MCF 10A (cell line): ENCODE data around the gene URB2. TPM values are rescaled to one million over a fixed set of nuclear protein-coding genes. Genes with fewer than 3 reads are reported as not detected.

Experiments used
- BruUV-seq: library from RNA; stranded (reverse); fragments of 400-500 nt; replicated peaks from 2 replicates; lab custom pipeline; 2021; lab: Mats Ljungman, UMichigan
- CTCF ChIA-PET: fragments of 300-600 bp; sonication (Branson Sonifier 250); formaldehyde crosslinking; extraction: SDS; loops from one replicate; lab custom pipeline; 2021; ENCODE audit warnings: antibody characterized with exemption, inconsistent platforms; lab: Yijun Ruan, JAX
- POLR2A ChIA-PET: fragments of 300-600, 350-650 bp; sonication (Branson Sonifier 250); formaldehyde crosslinking; extraction: SDS; loops from one replicate; lab custom pipeline; 2020; ENCODE audit warnings: antibody characterized with exemption, inconsistent platforms; lab: Yijun Ruan, JAX
- DNase-seq: peaks from one replicate; pipeline ENCODE4 v3.0.0-alpha.2; 2018; ENCODE audit not compliant: unreplicated experiment
- H3K27ac Mint-ChIP-seq: one replicate; pipeline ENCODE4 v1.8.0; 2022; ENCODE audit warnings: mild to moderate bottlenecking, low read depth, mixed read lengths; ENCODE audit not compliant: unreplicated experiment
- H3K27me3 Mint-ChIP-seq: one replicate; pipeline ENCODE4 v1.8.0; 2022; ENCODE audit warnings: mixed read lengths; ENCODE audit not compliant: insufficient read depth, unreplicated experiment
- H3K36me3 Mint-ChIP-seq: one replicate; pipeline ENCODE4 v1.8.0; 2022; ENCODE audit warnings: mild to moderate bottlenecking, moderate library complexity, mixed read lengths; ENCODE audit not compliant: insufficient read depth, unreplicated experiment
- H3K4me1 Mint-ChIP-seq: one replicate; pipeline ENCODE4 v1.8.0; 2022; ENCODE audit warnings: mixed read lengths; ENCODE audit not compliant: insufficient read depth, unreplicated experiment
- H3K4me3 Mint-ChIP-seq: one replicate; pipeline ENCODE4 v1.8.0; 2022; ENCODE audit warnings: mild to moderate bottlenecking, moderate library complexity, mixed read lengths; ENCODE audit not compliant: unreplicated experiment
- H3K9me3 Mint-ChIP-seq: one replicate; pipeline ENCODE4 v1.8.0; 2022; ENCODE audit warnings: mixed read lengths; ENCODE audit not compliant: unreplicated experiment
- intact Hi-C: fragments of 100-400 bp; cut with micrococcal nuclease; formaldehyde crosslinking; loops from 2 replicates; pipeline ENCODE4 v1.14.1; 2022
- total RNA-seq: library from RNA; stranded (reverse); gene quantifications from 2 replicates; pipeline ENCODE4 v1.2.3, GENCODE V29; 2022
- TF ChIP-seq, protein P1 (sequence below): fragments of 200-600 bp; IDR thresholded peaks from one replicate; pipeline ENCODE4 v1.8.0; 2022; ENCODE audit warnings: antibody characterized with exemption, mild to moderate bottlenecking; ENCODE audit not compliant: unreplicated experiment

URB2 gene
- total RNA-seq, 1 experiment from 2014 or later = 35.5 TPM

DNA sequence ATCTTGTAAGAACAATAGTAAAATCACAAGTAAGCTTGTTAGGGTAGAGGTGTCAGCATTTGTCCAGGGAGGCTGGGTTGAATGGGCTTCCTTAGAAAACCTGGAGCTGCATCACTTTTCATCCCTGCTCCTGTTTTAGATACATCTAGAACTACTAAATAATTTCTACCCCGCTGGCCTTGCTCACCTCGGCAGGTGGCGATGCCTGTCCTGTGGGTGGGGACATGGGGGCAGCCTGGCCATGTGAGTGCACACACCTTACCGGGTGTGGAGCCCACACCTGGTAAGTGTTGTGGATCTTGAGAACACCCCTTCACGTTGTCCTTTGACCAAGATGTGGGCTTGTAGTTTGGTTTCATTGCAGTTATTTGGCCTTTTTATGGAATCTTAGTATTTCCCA is 29.7 kb downstream of the URB2 start:
- DNase-seq = no peak
- no peak overlapping the region for H3K27ac Mint-ChIP-seq
- ChIA-PET CTCF (interaction anchor here (0.6 to 9.4 kb wide), 5 partner anchors 93 to 656 kb away, joined by 3 to 145 read pairs (median 3); no protein-coding TSS in a partner anchor), POLR2A (interaction anchor here (0.7 to 1.2 kb wide), 2 partner anchors 22 to 27 kb away, joined by 3 to 5 read pairs; no protein-coding TSS in a partner anchor)
- no peaks in the 10 kb centered on the region for H3K9me3 Mint-ChIP-seq
- H3K36me3 Mint-ChIP-seq = peaks cover 89% of the 10 kb centered on the region
- no peaks in the 10 kb centered on the region for H3K27me3 Mint-ChIP-seq
- no TSS peak for BruUV-seq
- no peaks in the 10 kb centered on the region for H3K4me1 Mint-ChIP-seq
- intact Hi-C loops = no loop called here
- H3K4me3 Mint-ChIP-seq = no peak overlapping the region
- TF ChIP-seq, protein P1, sequence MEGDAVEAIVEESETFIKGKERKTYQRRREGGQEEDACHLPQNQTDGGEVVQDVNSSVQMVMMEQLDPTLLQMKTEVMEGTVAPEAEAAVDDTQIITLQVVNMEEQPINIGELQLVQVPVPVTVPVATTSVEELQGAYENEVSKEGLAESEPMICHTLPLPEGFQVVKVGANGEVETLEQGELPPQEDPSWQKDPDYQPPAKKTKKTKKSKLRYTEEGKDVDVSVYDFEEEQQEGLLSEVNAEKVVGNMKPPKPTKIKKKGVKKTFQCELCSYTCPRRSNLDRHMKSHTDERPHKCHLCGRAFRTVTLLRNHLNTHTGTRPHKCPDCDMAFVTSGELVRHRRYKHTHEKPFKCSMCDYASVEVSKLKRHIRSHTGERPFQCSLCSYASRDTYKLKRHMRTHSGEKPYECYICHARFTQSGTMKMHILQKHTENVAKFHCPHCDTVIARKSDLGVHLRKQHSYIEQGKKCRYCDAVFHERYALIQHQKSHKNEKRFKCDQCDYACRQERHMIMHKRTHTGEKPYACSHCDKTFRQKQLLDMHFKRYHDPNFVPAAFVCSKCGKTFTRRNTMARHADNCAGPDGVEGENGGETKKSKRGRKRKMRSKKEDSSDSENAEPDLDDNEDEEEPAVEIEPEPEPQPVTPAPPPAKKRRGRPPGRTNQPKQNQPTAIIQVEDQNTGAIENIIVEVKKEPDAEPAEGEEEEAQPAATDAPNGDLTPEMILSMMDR = no peak

DNA sequence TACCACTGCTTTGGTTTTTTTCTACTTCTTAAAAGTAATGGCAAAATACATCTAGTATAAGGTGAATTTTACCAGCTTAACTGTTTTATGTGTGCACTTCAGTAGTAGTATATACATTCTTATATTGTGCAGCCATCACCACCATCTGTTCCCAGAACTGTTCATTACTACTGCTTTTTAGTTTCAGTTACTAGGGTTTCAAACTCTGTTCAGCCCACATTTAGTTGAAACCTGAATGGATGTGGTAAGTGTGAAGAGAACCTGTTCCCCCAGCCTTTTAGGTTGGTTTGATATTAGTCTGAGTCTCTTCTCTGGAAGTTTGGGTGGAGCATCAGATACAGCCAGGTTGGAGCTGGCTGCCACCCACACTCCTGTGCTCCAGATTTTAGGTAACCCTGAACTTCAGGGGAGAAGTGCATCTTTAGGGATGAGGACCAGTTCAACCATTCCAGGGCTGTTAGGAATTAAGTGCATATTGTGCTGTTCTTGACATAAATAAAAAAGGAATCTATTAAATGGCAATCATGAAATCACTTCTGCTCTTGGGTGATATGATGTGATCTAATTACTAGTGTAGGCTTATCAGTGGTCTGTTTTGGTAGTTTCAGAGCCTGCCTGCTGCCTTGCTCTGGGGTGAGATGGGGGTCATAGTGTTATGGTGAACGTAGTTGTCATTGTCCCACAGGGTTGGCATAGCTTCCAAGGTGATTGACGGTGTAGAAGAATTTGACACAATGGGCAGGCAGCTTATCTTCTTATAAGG is 32.1 kb downstream of the URB2 start:
- peak overlapping the region; percentile 2 for H3K27ac Mint-ChIP-seq
- H3K27me3 Mint-ChIP-seq = no peaks in the 10 kb centered on the region
- no peak overlapping the region for H3K4me3 Mint-ChIP-seq
- no peaks in the 10 kb centered on the region for H3K9me3 Mint-ChIP-seq
- TF ChIP-seq, protein P1 = no peak
- BruUV-seq = no TSS peak
- intact Hi-C loops = no loop called here
- no peak for DNase-seq
- peaks cover 7% of the 10 kb centered on the region for H3K4me1 Mint-ChIP-seq
- CTCF ChIA-PET = interaction anchor here (0.5 to 9.4 kb wide), 7 partner anchors 12 to 654 kb away, joined by 3 to 145 read pairs (median 3); no protein-coding TSS in a partner anchor
- peaks cover 66% of the 10 kb centered on the region for H3K36me3 Mint-ChIP-seq
- POLR2A ChIA-PET = interaction anchor here (0.8 to 6.7 kb wide), 2 partner anchors 37 to 427 kb away, joined by 3 to 34 read pairs; no protein-coding TSS in a partner anchor

DNA sequence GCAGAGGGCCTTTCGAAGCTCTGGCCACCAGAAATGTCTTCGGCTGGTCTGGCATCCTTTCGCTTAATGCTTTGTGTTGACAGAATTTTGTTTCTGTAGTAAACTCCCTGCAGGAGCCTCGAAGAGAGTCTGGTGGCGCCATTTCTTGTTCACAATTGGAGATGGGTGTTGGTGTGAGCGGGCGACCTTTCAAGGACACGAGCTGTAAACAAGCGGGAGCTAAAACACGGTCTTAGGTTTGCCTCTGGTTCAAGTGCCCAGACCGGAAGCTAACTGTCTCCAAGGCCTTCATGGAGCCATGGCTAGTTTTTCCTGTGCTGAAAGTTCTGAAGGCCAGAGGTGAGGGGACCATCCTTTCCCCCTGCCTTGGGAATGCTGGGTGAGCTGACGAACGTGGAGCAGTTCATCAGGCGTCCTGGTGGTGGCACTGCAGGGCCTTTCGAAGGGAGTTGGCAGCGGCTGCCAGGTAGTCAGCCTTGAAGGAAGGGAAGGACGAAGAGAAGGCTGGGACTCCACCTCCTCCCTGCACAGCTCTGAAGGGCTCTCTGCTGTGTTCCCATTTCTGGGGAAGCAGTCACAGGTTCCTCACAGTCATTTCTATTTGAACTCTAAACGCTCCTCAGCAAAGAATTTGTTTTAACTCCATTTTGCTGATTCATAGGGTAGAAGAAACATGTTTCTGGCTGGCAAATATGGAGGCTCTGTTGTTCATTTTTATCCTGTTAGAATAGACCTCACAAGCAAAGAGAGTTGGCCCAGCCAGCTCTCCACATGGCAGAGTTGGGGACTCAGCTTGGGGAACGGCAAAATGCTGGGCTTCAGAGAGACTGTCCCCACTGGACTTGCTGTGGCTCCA is 35.2 kb downstream of the URB2 start:
- Mint-ChIP-seq H3K9me3 (no peaks in the 10 kb centered on the region), H3K4me1 (peaks cover 7% of the 10 kb centered on the region), H3K27me3 (no peaks in the 10 kb centered on the region), H3K36me3 (peaks cover 36% of the 10 kb centered on the region), H3K27ac (peak overlapping the region; percentile 13), H3K4me3 (no peak overlapping the region)
- TF ChIP-seq, protein P1 = peak; percentile 99
- peak; percentile 89 for DNase-seq
- intact Hi-C loops = loop anchor here (1.0 to 5.0 kb wide), 5 partner anchors 406 to 649 kb away; partner anchors contain the start of gene GALNT2
- ChIA-PET CTCF (interaction anchor here (0.5 to 9.4 kb wide), 81 partner anchors 9 to 1434 kb away, joined by 3 to 145 read pairs (median 4); no protein-coding TSS in a partner anchor), POLR2A (interaction anchor here (0.7 to 6.7 kb wide), 8 partner anchors 79 to 647 kb away, joined by 3 to 34 read pairs (median 4); no protein-coding TSS in a partner anchor)
- BruUV-seq = no TSS peak
